ENCODE measurements around the gene IMPDH2.

DNA sequence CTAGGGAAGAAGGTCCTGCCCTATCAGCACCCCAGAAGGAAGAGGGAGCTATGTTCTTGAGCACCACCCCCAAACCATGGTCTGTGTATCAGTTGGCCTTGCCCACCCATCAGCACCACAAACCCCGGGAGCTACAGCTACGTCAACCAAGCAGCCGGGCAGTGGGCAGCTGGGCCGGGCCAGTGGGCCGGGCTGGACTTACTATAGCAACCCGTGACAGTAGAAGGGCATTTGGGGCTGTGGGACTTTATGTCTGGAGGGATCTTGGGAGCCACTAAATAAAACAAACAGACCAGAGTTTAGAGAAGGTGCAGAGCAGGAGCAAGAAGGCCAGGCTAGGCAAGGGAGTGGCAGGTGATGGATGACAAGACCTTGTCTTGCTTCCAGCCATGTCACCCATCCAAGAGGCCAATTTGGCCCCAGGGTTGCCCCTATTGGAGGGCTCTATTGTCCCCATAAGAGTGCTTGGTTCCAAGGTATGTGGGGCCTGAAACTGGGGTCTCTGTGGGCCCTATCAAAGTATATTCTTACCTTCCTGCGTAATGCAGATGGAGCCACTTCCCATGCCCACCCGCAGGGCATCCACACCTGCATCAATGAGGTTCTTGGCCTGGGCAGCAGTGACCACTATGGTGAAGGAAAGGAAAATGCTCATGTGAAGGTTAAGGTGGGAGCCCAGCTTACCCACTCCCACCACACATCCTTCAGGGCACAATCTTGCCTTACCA is 3.2 kb downstream of the IMPDH2 start:
- TF ChIP-seq EZH2 (IDR thresholded peaks at IDR 0.05) (no peak), POLR2AphosphoS5 (IDR thresholded peaks at IDR 0.05; ENCODE audit: borderline replicate concordance, low read depth, low read length) (no peak; the same call in none of the 2 replicates), FOXP2 (optimal IDR thresholded peaks at IDR 0.05; ENCODE audit: control extremely low read depth, extremely low read length, insufficient read depth) (no peak)

Data from SK-N-MC (cell line).